AG09319 (cell line): ENCODE results near the gene CPN2.

Experiments used
- DNase-seq: peaks from one replicate; pipeline ENCODE4 v3.0.0-alpha.2; 2010; ENCODE audit warnings: low read depth; ENCODE audit errors: extremely low read depth
- CTCF ChIP-seq: IDR thresholded peaks from 2 replicates; pipeline ENCODE4 v1.5.1; 2011; ENCODE audit warnings: low read depth, mild to moderate bottlenecking, inconsistent platforms, low read length, moderate library complexity

The CPN2 gene

DNA sequence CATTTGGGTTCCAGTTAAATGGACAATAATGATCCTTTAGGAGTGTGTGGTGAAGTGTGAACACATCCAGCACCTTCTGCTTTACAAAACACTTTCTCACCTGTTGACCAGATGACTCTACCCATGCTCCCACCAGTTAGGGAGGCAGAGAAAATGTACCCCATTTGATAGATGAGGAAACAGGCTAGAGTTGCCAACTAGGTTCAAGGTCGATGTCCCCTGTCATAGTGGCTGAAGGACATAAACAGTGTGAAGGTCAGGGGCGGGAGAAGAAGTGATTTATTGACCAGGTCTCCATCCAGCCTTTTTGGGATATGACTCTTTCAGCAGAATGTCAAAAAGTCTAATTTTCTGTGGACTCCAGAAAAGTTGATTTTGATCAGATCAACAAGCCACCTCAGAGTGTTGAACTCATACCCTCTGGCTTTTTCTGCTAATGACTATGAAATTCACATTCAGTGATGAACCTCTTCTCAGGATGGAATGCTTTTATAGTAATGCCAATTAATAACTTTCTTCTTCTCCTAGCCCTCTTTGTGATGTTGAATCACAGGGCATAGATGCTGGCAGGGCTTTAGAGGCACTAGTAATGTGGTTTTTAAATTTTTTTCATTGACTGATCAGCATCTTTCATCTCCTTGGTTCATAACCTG is 57.5 kb downstream of the CPN2 start:
- no peak for DNase-seq
- no peak for TF ChIP-seq CTCF

GRCh38 chr3:194292331-194292730 is 58.8 kb downstream of the CPN2 start:
- TF ChIP-seq CTCF = no peak

More at GRCh38 chr3:194292331-194292730, 58.8 kb downstream of the CPN2 start:
- no peak for DNase-seq
